HEK293 (cell line): Measurements from ENCODE around the gene MUTYH.

Experiments used
- BCL11A ChIP-seq: fragments of 450-650 bp; formaldehyde crosslinking; IDR thresholded peaks from 2 replicates; pipeline ENCODE4 v1.5.1; 2016; ENCODE audit warnings: low read depth, missing biosample characterization, missing genetic modification characterization
- CTCF ChIP-seq: fragments of 450-650 bp; formaldehyde crosslinking; IDR thresholded peaks from 2 replicates; pipeline ENCODE4 v1.5.1; 2016; ENCODE audit warnings: missing biosample characterization, missing genetic modification characterization
- HIC1 ChIP-seq: fragments of 450-650 bp; formaldehyde crosslinking; IDR thresholded peaks from 2 replicates; pipeline ENCODE4 v1.5.1; 2016; ENCODE audit warnings: missing biosample characterization, missing genetic modification characterization
- HOXC10 ChIP-seq: sonication (generic); formaldehyde crosslinking; IDR thresholded peaks from 2 replicates; pipeline ENCODE4 v1.8.1; 2023; ENCODE audit warnings: mild to moderate bottlenecking, missing genetic modification reagents
- OVOL3 ChIP-seq: fragments of 450-650 bp; formaldehyde crosslinking; IDR thresholded peaks from 2 replicates; pipeline ENCODE4 v1.5.1; 2016; ENCODE audit warnings: missing biosample characterization, missing genetic modification characterization
- PRDM1 ChIP-seq: fragments of 450-650 bp; formaldehyde crosslinking; IDR thresholded peaks from 2 replicates; pipeline ENCODE4; 2016; ENCODE audit warnings: missing biosample characterization, missing genetic modification characterization
- RBAK ChIP-seq: fragments of 450-650 bp; formaldehyde crosslinking; IDR thresholded peaks from 2 replicates; pipeline ENCODE4 v1.5.1; 2016; ENCODE audit warnings: missing biosample characterization, missing genetic modification characterization
- REPIN1 ChIP-seq: fragments of 450-650 bp; formaldehyde crosslinking; IDR thresholded peaks from 2 replicates; pipeline ENCODE4 v1.5.1; 2017; ENCODE audit warnings: missing biosample characterization, missing genetic modification characterization, low read depth
- SP2 ChIP-seq: fragments of 450-650 bp; formaldehyde crosslinking; IDR thresholded peaks from 2 replicates; pipeline ENCODE4 v1.5.1; 2016; ENCODE audit warnings: missing biosample characterization, missing genetic modification characterization
- SP3 ChIP-seq: fragments of 450-650 bp; formaldehyde crosslinking; IDR thresholded peaks from 2 replicates; pipeline ENCODE4 v1.5.1; 2016; ENCODE audit warnings: missing biosample characterization, missing genetic modification characterization
- TCF7L2 ChIP-seq: IDR thresholded peaks from 2 replicates; pipeline ENCODE4 v1.6.1; 2011; ENCODE audit warnings: low read depth, mild to moderate bottlenecking, inconsistent platforms, low read length, moderate library complexity, borderline replicate concordance
- ZBTB20 ChIP-seq: fragments of 450-650 bp; formaldehyde crosslinking; IDR thresholded peaks from 2 replicates; pipeline ENCODE4 v1.5.1; 2016; ENCODE audit warnings: missing biosample characterization, missing genetic modification characterization
- ZBTB44 ChIP-seq: fragments of 450-650 bp; IDR thresholded peaks from 2 replicates; pipeline ENCODE4 v1.5.1; 2018; ENCODE audit warnings: missing biosample characterization, mild to moderate bottlenecking, missing genetic modification characterization
- ZFP41 ChIP-seq: fragments of 450-650 bp; formaldehyde crosslinking; IDR thresholded peaks from 2 replicates; pipeline ENCODE4 v1.5.1; 2016; ENCODE audit warnings: missing biosample characterization, missing genetic modification characterization, borderline replicate concordance
- ZNF138 ChIP-seq: fragments of 450-650 bp; formaldehyde crosslinking; IDR thresholded peaks from 2 replicates; pipeline ENCODE4 v1.5.1; 2016; ENCODE audit warnings: missing biosample characterization, missing genetic modification characterization, borderline replicate concordance
- ZNF214 ChIP-seq: fragments of 450-650 bp; formaldehyde crosslinking; IDR thresholded peaks from 2 replicates; pipeline ENCODE4 v1.5.1; 2017; ENCODE audit warnings: missing biosample characterization, mild to moderate bottlenecking, missing genetic modification characterization, borderline replicate concordance
- ZNF292 ChIP-seq: fragments of 450-650 bp; formaldehyde crosslinking; IDR thresholded peaks from 2 replicates; pipeline ENCODE4 v1.5.1; 2016; ENCODE audit warnings: low read depth, missing biosample characterization, missing genetic modification characterization, borderline replicate concordance
- ZNF354C ChIP-seq: fragments of 450-650 bp; formaldehyde crosslinking; IDR thresholded peaks from 2 replicates; pipeline ENCODE4 v1.5.1; 2016; ENCODE audit warnings: missing biosample characterization, missing genetic modification characterization, low read depth, borderline replicate concordance
- ZNF394 ChIP-seq: fragments of 450-650 bp; formaldehyde crosslinking; IDR thresholded peaks from 2 replicates; pipeline ENCODE4 v1.5.1; 2016; ENCODE audit warnings: missing biosample characterization, missing genetic modification characterization, mild to moderate bottlenecking, moderate library complexity, borderline replicate concordance
- ZNF48 ChIP-seq: fragments of 450-650 bp; formaldehyde crosslinking; IDR thresholded peaks from 2 replicates; pipeline ENCODE4 v1.5.1; 2016; ENCODE audit warnings: missing biosample characterization, missing genetic modification characterization
- ZNF510 ChIP-seq: fragments of 450-650 bp; formaldehyde crosslinking; IDR thresholded peaks from 2 replicates; pipeline ENCODE4 v1.5.1; 2018; ENCODE audit warnings: mild to moderate bottlenecking, missing genetic modification characterization, missing biosample characterization; ENCODE audit not compliant: insufficient replicate concordance
- ZNF513 ChIP-seq: fragments of 450-650 bp; IDR thresholded peaks from 2 replicates; pipeline ENCODE4 v1.5.1; 2018; ENCODE audit warnings: missing biosample characterization, missing genetic modification characterization
- ZNF521 ChIP-seq: fragments of 450-650 bp; formaldehyde crosslinking; IDR thresholded peaks from 2 replicates; pipeline ENCODE4 v1.5.1; 2017; ENCODE audit warnings: missing biosample characterization, mild to moderate bottlenecking, missing genetic modification characterization
- ZNF529 ChIP-seq: fragments of 450-650 bp; formaldehyde crosslinking; IDR thresholded peaks from 2 replicates; pipeline ENCODE4 v1.5.1; 2017; ENCODE audit warnings: missing genetic modification characterization, missing biosample characterization; ENCODE audit not compliant: insufficient replicate concordance
- ZNF544 ChIP-seq: fragments of 450-650 bp; formaldehyde crosslinking; IDR thresholded peaks from 2 replicates; pipeline ENCODE4 v1.5.0; 2017; ENCODE audit warnings: missing biosample characterization, missing genetic modification characterization
- ZNF580 ChIP-seq: fragments of 450-650 bp; formaldehyde crosslinking; IDR thresholded peaks from 2 replicates; pipeline ENCODE4 v1.5.1; 2016; ENCODE audit warnings: missing biosample characterization, missing genetic modification characterization
- ZNF677 ChIP-seq: fragments of 450-650 bp; IDR thresholded peaks from 2 replicates; pipeline ENCODE4 v1.5.0; 2018; ENCODE audit warnings: missing biosample characterization, mild to moderate bottlenecking, missing genetic modification characterization, moderate library complexity
- ZNF747 ChIP-seq: fragments of 450-650 bp; formaldehyde crosslinking; IDR thresholded peaks from 2 replicates; pipeline ENCODE4 v1.5.1; 2016; ENCODE audit warnings: missing biosample characterization, missing genetic modification characterization
- ZNF768 ChIP-seq: fragments of 450-650 bp; formaldehyde crosslinking; IDR thresholded peaks from 2 replicates; pipeline ENCODE4 v1.5.1; 2018; ENCODE audit warnings: missing biosample characterization, mild to moderate bottlenecking, missing genetic modification characterization
- ZNF785 ChIP-seq: fragments of 450-650 bp; formaldehyde crosslinking; IDR thresholded peaks from 2 replicates; pipeline ENCODE4 v1.5.1; 2016; ENCODE audit warnings: missing biosample characterization, missing genetic modification characterization
- ZNF791 ChIP-seq: fragments of 450-650 bp; formaldehyde crosslinking; IDR thresholded peaks from 2 replicates; pipeline ENCODE4 v1.5.1; 2016; ENCODE audit warnings: missing biosample characterization, missing genetic modification characterization
- ZNF792 ChIP-seq: fragments of 450-650 bp; formaldehyde crosslinking; IDR thresholded peaks from 2 replicates; pipeline ENCODE4 v1.5.1; 2016; ENCODE audit warnings: missing biosample characterization, missing genetic modification characterization

Gene MUTYH

GRCh38 chr1:45339789-45340558, at the start of gene MUTYH, which contains the start of gene TOE1 (continued):
- no peak for TF ChIP-seq ZNF529
- TF ChIP-seq CTCF (tag by site-specific recombination), result no peak
- TF ChIP-seq ZNF48 (tag by site-specific recombination), result no peak
- no peak for TF ChIP-seq ZNF768 (tag by site-specific recombination)
- TF ChIP-seq PRDM1, result no peak
- no peak for TF ChIP-seq ZNF677 (tag by site-specific recombination)
- no peak for TF ChIP-seq RBAK (tag by site-specific recombination)
- peak; percentile 20; the same call in 1 of the 2 replicates for TF ChIP-seq ZBTB44
- no peak for TF ChIP-seq HIC1 (tag by site-specific recombination)
- TF ChIP-seq BCL11A (tag by site-specific recombination), result peak; percentile 47; the same call in 1 of the 2 replicates
- TF ChIP-seq ZNF138 (tag by site-specific recombination), result no peak
- TF ChIP-seq ZNF292 (tag by site-specific recombination), result no peak
- no peak for TF ChIP-seq TCF7L2
- TF ChIP-seq ZNF580 (tag by site-specific recombination), result peak; percentile 87
- no peak for TF ChIP-seq ZNF513 (tag by site-specific recombination)
- TF ChIP-seq SP2 (tag by site-specific recombination), result peak; percentile 96
- no peak for TF ChIP-seq ZNF510 (tag by site-specific recombination)
- no peak for TF ChIP-seq ZNF544 (tag by site-specific recombination)
- TF ChIP-seq ZNF521 (tag by site-specific recombination), result no peak
- TF ChIP-seq ZBTB20 (tag by site-specific recombination), result peak; percentile 97
- no peak for TF ChIP-seq REPIN1 (tag by site-specific recombination)
- TF ChIP-seq ZFP41 (tag by site-specific recombination), result no peak
- no peak; the same call in 1 of the 2 replicates for TF ChIP-seq OVOL3 (tag by site-specific recombination)
- TF ChIP-seq ZNF785 (tag by site-specific recombination), result no peak
- TF ChIP-seq SP3 (tag by site-specific recombination), result peak; percentile 84
- no peak for TF ChIP-seq HOXC10 (CRISPR knock-in tag)
- TF ChIP-seq ZNF394 (tag by site-specific recombination), result peak; percentile 44; the same call in 1 of the 2 replicates
- no peak for TF ChIP-seq ZNF791 (tag by site-specific recombination)
- no peak for TF ChIP-seq ZNF747 (tag by site-specific recombination)
- no peak for TF ChIP-seq ZNF214
- TF ChIP-seq ZNF354C (tag by site-specific recombination), result no peak
- 0 out of 2 replicates have a peak, but pooled peaks have one; percentile 17 for TF ChIP-seq ZNF792 (tag by site-specific recombination)
